ENCODE results near the gene CPA4.

- TF ChIP-seq, protein P1, sequence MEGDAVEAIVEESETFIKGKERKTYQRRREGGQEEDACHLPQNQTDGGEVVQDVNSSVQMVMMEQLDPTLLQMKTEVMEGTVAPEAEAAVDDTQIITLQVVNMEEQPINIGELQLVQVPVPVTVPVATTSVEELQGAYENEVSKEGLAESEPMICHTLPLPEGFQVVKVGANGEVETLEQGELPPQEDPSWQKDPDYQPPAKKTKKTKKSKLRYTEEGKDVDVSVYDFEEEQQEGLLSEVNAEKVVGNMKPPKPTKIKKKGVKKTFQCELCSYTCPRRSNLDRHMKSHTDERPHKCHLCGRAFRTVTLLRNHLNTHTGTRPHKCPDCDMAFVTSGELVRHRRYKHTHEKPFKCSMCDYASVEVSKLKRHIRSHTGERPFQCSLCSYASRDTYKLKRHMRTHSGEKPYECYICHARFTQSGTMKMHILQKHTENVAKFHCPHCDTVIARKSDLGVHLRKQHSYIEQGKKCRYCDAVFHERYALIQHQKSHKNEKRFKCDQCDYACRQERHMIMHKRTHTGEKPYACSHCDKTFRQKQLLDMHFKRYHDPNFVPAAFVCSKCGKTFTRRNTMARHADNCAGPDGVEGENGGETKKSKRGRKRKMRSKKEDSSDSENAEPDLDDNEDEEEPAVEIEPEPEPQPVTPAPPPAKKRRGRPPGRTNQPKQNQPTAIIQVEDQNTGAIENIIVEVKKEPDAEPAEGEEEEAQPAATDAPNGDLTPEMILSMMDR (IDR thresholded peaks at IDR 0.05) = no peak
- TF ChIP-seq POLR2A (IDR thresholded peaks at IDR 0.05) = no peak
These were observed 17.9 kb upstream of the CPA4 start for GRCh38 chr7:130274983-130275591.

Data from lower leg skin (tissue), 3 donors.